ENCODE measurements around the gene PDLIM1.
"Not testable (repeated sequence)": the region's sequence is repeated elsewhere in the genome, so short reads cannot be mapped to it uniquely, and the experiment has no call there.

PDLIM1 gene

DNA sequence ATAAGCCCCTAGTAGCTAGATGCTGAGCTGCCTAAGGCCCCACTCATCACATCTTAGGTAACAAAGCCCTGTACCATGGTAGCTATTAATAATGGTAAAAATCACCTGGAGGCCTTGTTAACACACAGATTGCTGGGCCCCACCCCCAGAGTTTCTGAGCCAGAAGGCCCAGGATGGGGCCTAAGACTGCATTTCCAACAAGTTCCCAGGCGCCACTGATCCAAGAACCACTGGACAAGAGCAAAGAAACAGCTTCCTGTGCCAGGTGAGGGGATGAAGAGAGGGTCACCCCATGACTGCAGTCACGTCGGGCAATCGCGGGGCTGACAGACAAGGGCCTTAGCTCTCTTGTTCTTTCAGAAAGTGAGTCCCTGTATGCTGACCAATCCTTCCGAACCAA, 50.0 kb downstream of the PDLIM1 start:
- no peak for DNase-seq (ENCODE audit: low read depth)

DNA sequence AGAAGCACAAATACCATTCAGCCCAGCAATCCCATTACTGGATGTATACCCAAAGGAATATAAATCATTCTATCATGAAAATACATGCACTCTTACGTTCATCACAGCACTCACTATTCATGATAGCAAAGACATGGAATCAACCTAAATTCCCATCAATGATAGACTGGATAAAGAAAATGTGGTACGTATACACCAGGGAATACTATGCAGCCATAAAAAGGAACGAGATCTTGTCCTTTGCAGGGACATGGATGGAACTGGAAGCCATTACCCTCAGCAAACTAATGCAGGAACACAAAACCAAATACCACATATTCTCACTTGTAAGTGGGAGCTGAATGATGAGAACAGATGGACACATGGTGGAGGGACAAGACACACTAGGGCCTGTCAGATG, 50.7 kb downstream of the PDLIM1 start:
- DNase-seq (ENCODE audit: low read depth): not testable (repeated sequence)

DNA sequence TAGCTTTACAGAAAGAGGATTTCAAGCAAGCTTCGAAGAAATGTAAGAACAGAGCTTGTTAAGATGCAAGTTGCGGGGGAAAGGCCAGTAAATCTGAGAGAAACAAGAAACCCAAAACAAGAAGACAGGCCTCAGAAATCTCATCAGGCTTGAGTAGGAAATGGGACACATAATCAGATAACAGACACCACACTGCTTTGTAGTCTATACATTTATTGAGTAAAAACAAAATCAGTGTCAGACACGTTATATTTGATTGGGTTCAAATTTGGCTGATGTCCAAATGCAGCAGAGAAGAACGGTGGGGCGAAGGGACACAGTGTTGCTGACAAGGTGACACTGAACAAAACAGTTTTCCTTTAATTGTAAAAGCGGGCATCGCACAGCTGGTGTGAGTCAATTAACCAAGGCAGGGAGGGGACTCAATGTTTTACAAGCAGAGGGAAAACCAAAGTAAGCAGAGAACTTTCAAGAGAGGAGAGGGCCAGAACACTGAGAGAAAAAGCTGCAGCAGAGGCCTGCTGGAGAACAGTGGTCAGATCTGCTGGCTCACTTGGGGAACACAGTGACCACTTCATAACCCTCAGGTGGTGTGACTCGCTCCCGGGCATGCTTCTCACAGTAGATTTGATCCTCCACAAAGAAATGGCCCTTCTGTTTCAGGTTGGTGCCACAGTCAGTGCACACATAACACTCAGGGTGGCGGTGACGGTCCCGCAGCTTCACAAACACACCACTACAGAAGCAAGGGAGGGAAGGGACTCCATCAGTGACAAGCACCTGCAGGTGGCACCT, 53.2 kb downstream of the PDLIM1 start:
- DNase-seq (ENCODE audit: low read depth): no peak

DNA sequence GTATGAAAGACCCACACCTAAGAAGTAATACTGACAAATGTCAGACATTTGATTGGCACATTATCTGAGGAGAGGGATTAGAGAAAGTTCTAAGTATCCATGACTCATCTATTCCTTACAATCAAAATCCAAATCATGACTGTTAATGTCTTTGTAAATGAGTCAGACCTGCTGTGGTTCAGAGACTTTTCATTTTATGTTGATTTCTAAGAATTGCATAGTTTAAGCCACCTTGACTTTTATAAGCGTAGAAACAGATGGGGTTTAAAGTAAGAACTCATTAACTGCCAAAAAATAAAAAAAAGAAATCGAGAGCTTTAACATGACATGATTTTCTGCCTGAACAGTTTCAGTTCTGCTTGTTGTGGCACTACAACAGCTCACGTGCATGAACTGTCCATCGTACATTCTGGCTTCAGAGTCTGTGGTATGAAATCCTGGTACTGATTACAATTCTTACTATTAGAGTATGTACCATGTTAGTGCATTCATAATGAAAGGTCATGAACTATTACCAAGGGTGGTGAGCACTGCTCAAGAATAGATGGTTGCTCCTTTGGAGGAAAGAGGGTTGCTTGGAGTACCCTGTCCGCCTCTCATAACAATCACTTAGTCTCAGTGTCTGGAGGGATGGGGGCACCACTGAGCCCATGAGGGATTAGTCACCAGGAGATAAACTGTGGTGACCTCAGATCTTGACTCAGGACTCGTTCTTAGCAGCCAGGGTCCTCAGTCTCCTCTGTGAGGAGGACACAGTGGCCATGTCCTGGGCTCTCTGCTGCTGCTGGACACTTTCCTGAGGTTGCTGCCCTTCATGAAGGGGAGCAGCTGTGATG, 54.5 kb downstream of the PDLIM1 start:
- DNase-seq (ENCODE audit: low read depth): no peak

DNA sequence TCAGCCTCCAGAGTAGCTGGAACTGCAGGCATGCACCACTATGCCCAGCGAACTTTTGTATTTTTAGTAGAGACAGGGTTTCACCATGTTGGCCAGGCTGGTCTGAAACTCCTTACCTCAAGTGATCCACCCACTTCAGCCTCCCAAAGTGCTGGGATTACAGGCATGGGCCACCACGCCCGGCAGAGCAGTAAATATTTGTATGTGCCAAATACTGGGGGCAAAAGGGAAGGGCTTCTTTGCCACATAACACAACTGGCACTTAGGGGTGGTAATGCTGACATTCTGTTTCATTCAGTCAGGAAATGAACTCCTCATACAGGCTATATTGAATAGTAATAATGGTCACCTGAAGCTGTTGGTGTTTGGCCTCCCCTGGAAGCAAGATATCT, 55.1 kb downstream of the PDLIM1 start:
- no peak for DNase-seq (ENCODE audit: low read depth)

DNA sequence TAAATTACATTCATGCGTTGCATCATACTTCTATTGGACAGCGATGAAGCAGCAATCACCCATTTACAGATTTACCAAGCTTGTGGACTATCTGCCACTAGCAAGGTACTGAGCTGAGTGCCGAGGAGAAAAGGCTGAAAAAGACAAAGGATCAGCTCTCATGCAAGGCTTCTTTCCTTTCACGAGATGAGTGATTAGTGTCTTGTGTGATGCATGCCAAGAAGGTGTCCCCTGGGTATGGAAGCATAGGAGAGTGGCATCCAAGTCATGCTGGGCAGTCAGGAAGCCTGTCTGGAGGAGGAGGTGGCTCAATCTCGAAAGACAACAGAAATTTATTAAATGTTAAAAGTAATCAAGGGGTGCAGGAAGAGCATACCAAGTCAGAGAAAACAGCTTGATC, 55.9 kb downstream of the PDLIM1 start:
- DNase-seq (ENCODE audit: low read depth): no peak

DNA sequence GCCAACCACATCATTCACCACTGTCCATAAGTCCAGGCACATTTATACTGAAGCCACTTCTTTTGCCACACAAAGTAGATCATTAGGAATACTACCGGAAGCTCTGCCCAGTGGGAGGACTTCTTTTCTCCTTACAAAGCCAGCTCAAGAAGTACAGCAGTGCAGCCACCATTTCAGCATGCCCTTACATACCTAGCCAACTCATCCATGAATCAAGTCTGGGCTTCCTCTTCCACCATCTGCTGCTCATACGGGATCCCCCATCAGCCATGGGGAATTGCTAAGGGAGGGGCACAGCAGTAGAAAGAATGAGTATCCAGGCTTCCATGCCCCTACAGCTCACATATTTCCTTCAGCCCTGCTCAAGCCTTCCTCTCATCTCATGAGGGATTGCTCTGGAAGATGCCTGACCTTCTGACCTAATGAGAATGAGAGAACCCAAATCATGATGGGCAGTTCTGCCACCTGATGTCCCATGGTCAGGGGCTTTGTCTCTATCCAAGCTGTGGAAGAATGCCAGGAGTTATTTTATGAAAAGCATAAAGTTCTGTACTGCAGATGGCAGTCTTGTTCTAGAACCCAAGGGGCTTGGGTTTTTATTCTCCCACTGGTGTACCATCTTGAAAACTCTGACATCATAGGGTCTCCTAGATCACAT, 57.3 kb downstream of the PDLIM1 start:
- no peak for DNase-seq (ENCODE audit: low read depth)

DNA sequence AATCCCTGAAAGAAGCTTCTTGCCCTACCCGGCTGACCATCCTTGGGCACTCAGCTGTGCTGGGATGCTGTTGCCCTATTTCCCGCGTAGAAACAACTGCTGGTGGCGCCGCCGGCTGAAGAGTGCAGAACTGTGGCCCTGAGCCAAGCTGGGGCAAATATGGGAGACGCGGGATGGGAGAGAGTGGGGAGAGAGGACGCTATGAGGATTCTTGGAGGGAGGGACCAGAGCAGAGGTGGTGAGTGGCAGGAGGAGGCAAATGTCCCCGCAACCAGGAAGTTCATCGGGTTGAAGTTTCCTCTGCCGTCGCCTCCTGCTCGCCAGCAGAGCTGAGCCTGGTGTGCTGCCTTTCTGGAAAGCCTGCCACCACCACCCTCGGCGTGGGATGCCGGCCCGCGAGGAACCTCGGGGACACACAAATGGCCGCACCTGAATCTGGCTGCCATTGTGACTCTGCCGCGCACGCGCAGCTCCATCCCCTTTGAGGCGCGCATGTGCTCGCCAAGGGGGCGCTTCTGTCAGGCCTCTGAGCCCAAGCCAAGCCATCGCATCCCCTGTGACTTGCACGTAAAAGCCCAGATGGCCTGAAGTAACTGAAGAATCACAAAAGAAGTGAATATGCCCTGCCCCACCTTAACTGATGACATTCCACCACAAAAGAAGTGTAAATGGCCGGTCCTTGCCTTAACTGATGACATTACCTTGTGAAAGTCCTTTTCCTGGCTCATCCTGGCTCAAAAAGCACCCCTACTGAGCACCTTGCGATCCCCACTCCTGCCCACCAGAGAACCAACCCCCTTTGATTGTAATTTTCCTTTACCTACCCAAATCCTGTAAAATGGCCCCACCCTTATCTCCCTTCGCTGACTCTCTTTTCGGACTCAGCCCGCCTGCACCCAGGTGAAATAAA, 59.9 kb downstream of the PDLIM1 start:
- peak; percentile 21 for DNase-seq (ENCODE audit: low read depth)

DNA sequence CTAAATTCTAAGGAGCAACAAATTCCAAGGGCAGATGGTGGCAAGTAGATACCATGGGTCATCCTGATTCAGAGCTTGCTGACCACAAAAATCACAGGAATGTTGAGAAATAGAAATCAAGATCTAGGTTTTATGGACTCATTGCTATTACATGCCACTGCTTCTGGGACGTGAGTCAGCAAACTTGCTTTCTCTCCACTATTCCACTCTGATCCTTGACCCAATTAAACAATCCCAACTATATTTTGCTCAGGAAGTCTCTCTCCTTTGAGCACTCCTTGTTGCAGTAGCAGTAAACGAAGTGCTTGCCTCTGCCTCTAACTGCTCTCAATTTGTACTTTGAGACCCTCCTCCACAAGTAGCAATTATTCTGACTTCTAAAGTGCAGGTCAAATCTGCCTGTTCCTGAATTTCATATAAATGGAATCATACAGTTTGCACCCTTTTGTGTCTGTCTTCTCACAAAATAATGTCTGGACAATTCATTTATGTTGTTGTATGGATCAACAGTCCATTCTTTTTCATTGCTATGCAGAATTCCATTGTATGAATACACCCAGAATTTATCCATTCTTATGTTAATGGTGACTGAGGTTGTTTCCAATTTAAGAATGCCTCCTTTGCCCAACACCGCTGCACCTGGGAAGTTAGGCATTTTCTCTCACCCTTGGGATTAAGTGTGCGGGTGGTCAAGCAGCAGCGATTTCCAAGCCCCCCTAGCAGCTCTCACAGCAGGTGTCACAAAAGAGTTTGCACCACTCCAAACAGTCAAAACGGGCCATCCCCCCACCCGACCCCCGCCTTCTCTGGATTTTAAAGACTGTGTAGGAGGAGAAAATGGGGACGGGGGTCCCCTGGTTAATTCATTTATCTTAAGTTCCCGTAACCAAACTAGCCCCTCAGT, 60.8 kb downstream of the PDLIM1 start:
- no peak for DNase-seq (ENCODE audit: low read depth)

DNA sequence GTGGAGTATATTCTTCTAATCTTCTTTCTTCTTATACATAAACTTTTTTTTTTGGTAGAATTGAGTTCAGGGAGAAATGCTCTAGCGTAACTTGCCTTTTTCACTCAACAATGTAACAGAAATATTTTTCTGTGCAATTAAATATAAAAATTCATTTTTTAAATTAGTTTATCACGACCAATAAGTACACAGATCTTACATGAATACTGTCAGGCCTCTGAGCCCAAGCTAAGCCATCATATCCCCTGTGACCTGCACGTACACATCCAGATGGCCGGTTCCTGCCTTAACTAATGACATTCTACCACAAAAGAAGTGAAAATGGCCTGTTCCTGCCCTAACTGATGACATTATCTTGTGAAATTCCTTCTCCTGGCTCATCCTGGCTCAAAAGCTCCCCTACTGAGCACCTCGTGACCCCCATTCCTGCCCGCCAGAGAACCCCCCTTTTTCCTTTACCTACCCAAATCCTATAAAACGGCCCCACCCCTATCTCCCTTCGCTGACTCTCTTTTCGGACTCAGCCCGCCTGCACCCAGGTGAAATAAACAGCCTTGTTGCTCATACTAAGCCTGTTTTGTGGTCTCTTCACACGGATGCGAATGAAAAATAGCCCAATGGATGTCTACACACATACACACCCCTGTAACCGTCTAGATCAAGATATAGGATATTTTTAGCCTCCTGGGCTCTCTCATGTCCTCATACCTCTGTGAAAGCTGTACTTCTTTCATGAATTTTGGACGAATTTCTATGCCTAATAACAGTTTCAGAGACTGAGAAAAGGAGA, 61.7 kb downstream of the PDLIM1 start:
- DNase-seq (ENCODE audit: low read depth): not testable (repeated sequence)

DNA sequence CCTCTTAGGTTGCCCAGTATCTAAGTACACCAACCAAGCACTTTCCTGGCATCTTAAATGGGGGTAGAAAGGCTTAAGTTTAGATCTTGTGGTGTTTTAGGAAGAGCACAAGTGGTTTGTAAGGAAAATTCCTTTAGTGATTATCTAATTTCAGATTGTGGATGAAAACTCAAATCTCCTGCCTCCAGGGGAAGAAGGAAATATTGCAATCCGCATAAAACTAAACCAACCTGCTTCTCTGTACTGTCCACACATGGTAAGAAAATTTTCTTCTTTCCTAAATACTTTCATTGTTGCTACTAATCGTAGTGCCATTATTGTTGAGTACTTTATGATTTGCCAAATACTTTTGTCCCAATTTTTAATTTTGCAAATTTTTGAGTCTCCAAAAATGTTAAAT, 65.7 kb downstream of the PDLIM1 start:
- no peak for DNase-seq (ENCODE audit: low read depth)

DNA sequence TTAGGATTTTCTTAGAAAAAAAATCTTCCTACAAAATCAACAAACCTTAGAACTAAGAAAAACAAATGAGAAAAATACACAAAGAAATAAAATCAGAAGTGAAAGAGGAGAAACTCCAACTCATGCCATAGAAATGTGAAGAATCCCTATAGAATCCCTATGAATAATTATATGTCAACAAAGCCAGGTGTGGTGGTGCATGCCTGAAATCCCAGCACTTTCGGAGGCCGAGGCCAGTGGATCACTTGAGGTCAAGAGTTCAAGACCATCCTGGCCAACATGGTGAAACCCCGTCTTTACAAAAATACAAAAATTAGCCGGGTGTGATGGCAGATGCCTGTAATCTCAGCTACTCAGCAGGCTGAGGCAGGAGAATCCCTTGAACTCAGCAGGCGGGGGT, 69.7 kb downstream of the PDLIM1 start:
- DNase-seq (ENCODE audit: low read depth): no peak

DNA sequence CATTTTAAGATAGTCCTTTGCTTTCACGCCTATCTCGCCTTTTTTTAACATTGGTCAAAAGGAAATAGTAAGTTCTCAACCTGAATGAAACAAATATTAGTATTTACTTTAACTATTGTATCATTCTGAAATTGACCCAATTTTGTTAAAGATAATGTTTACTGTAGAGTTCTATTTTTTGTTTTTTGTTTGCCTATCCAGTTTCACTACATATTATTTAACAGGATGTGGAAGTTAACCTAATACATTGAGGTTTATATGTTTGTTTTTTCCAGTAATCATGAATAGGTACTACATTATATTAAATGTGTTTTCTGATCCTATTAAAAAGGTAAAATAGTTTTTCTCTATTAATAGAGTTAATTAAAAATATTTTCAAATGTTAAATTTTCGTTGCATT, 70.3 kb downstream of the PDLIM1 start:
- DNase-seq (ENCODE audit: low read depth): no peak

DNA sequence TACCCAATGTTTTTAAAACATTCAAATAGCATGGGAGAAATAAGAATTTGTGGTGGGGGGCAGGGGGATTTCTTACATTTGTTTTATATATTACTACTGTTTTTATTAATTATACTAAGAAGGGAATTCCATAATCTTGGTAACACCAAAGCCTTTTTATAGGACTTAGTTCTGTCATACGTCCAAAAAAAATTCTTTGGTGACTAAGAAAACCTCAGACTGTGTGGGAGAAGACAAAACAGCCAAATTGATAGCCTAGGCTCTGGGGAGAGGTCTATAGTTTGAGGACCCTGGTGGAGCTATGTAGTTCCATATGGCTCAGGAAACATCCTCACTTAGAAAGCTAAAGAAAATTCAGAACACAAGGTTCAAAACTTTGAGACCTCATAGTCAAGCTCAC, 73.3 kb downstream of the PDLIM1 start:
- no peak for DNase-seq (ENCODE audit: low read depth)

DNA sequence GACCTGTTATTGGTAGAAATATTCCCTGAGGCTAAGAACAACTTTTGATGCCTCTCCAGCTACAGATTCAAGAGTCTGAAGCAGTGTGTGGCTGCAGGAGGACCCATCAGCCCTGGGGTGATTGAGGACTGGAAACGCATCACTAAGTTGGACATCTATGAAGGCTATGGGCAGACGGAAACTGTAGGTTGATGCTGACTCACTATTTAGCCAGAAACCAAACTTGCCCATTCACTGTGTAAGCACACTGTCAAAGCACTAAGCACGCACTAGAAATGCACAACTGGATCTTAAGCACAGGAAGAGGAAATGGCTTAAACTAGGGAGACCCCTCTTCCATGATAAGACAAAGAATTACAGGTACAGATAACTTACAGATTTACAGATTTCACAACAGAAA, 76.0 kb downstream of the PDLIM1 start:
- DNase-seq (ENCODE audit: low read depth): no peak

DNA sequence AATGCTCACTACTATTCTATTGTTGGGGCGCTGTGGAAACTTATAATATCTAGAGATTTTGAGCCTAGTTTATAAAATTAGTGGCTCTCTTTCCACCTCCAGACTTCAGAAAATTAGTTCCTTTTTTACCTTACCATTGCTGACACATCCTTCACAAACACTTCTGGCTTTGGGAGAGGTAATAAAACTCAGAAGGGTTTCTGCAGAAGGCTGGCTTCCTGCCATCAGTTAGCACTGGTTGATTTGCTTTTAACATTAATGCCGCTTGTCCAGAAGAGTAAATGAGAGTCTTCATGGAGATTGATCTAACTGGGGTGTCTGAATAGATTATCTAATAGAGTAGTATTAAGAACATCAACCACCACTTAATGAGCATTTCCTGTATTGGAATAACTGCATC, 76.4 kb downstream of the PDLIM1 start:
- DNase-seq (ENCODE audit: low read depth): no peak

DNA sequence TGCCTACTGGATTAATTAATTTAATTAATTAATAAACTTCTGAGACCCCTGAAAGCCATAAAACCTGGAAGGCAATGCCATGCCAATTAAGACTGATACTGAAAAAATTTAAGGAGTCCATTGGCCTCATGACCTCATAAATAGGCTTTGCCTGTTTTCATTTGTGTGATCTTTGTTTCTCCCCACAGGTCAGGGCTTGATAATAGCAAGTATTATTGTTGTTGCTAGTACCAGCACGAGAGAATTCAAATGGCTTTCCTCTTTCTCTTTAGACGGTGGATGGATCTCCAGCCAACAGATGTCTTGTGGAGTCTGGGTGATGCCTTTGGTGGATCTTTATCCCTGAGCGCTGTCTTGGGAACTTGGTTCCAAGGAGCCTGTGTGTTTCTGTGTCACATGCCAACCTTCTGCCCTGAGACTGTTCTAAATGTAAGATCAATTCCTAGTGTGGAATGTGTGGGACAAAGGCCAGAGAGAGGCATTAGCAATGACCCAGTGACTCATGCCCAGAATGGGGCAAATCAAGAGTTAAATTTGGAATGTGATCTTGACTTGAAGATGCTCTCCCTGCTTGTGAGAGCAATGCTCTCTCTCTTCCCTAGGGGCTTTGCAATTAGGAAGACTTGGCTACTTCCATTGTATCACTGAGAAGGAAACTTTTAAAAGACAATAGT, 79.1 kb downstream of the PDLIM1 start:
- no peak for DNase-seq (ENCODE audit: low read depth)

DNA sequence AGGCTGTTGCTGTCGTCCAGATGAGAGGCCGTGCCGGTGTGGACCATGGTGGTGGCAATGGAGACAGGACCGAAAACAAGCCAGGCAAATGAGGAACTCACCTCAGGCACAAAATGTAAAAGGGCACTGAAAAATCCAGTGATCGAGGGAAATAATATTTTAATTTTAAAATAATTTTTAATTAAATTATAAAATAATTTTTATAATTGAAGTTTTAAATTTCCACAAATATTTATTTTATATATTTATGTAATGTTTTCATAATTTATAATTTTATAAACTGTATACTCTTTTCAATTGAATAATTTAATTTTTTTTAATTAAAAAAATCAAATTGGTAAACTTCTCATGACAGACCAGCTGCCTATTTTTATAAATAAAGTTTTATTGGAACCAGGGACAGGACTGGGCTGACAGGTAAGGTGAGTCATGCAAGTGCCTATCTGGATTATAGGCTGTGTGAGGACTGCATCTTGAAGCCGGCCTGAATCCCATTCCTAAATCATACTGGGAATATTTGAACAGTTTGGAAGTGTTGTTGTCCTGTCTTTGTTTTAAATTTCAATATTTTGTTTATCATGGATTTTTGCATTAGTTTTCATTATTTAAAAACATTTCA, 81.2 kb downstream of the PDLIM1 start:
- no peak for DNase-seq (ENCODE audit: low read depth)
